ENCODE measurements around the gene AMBRA1. TPM values are rescaled to one million over a fixed set of nuclear protein-coding genes. Genes with fewer than 3 reads are reported as not detected.

AMBRA1 gene
- total and polyA plus RNA-seq, 4 donors = 21.3 to 29.6 (median 28.4) TPM

GRCh38 chr11:46351606-46352005, 242.2 kb downstream of the AMBRA1 start:
- 65% methylated on average over 4 of the region's 5 CpGs for WGBS (ENCODE audit: insufficient coverage)

GRCh38 chr11:46351148-46351547, 242.7 kb downstream of the AMBRA1 start:
- no peak for DNase-seq (ENCODE audit: low read depth in 4 of 6, low spot score in 6 of 6)
- no peaks in the 10 kb centered on the region for H3K27me3 ChIP-seq (ENCODE audit: control insufficient read depth, insufficient read depth, low read length)
- H3K36me3 ChIP-seq (ENCODE audit: control insufficient read depth, insufficient read depth, low read length) = peaks cover 36% of the 10 kb centered on the region
- H3K4me3 ChIP-seq (ENCODE audit: low read depth, low read length) = no peak overlapping the region
- no peak overlapping the region for H3K27ac ChIP-seq (ENCODE audit: low read depth, low read length)
- peaks cover 52% of the 10 kb centered on the region for H3K4me1 ChIP-seq (ENCODE audit: control insufficient read depth, insufficient read depth, low read length)
- H3K9me3 ChIP-seq (ENCODE audit: control insufficient read depth, insufficient read depth, low read length) = no peaks in the 10 kb centered on the region
- 90% methylated on average over 7 of the region's 8 CpGs for WGBS (ENCODE audit: insufficient coverage)

More at GRCh38 chr11:46351606-46352005, 242.2 kb downstream of the AMBRA1 start:
- Histone ChIP-seq H3K4me3 (ENCODE audit: low read depth, low read length) (no peak overlapping the region), H3K4me1 (ENCODE audit: control insufficient read depth, insufficient read depth, low read length) (peaks cover 52% of the 10 kb centered on the region), H3K9me3 (ENCODE audit: control insufficient read depth, insufficient read depth, low read length) (no peaks in the 10 kb centered on the region), H3K27me3 (ENCODE audit: control insufficient read depth, insufficient read depth, low read length) (no peaks in the 10 kb centered on the region), H3K27ac (ENCODE audit: low read depth, low read length) (no peak overlapping the region), H3K36me3 (ENCODE audit: control insufficient read depth, insufficient read depth, low read length) (peaks cover 40% of the 10 kb centered on the region)
- DNase-seq (ENCODE audit: low read depth in 4 of 6, low spot score in 6 of 6) = no peak

GRCh38 chr11:46350695-46351094, 243.1 kb downstream of the AMBRA1 start:
- DNase-seq (ENCODE audit: low read depth in 4 of 6, low spot score in 6 of 6) = no peak
- no peaks in the 10 kb centered on the region for H3K27me3 ChIP-seq (ENCODE audit: control insufficient read depth, insufficient read depth, low read length)
- H3K9me3 ChIP-seq (ENCODE audit: control insufficient read depth, insufficient read depth, low read length) = no peaks in the 10 kb centered on the region
- H3K4me1 ChIP-seq (ENCODE audit: control insufficient read depth, insufficient read depth, low read length) = peaks cover 56% of the 10 kb centered on the region
- no peak overlapping the region for H3K27ac ChIP-seq (ENCODE audit: low read depth, low read length)
- WGBS (ENCODE audit: insufficient coverage) = 40% methylated on average over 2 of the region's 3 CpGs
- peaks cover 36% of the 10 kb centered on the region for H3K36me3 ChIP-seq (ENCODE audit: control insufficient read depth, insufficient read depth, low read length)
- no peak overlapping the region for H3K4me3 ChIP-seq (ENCODE audit: low read depth, low read length)

- Histone ChIP-seq H3K9me3 (ENCODE audit: control insufficient read depth, insufficient read depth, low read length) (no peaks in the 10 kb centered on the region), H3K4me1 (ENCODE audit: control insufficient read depth, insufficient read depth, low read length) (peaks cover 55% of the 10 kb centered on the region), H3K27ac (ENCODE audit: low read depth, low read length) (no peak overlapping the region), H3K4me3 (ENCODE audit: low read depth, low read length) (peak overlapping the region; percentile 68), H3K27me3 (ENCODE audit: control insufficient read depth, insufficient read depth, low read length) (no peaks in the 10 kb centered on the region), H3K36me3 (ENCODE audit: control insufficient read depth, insufficient read depth, low read length) (peaks cover 41% of the 10 kb centered on the region)
- 70% methylated on average over 18 of the region's 18 CpGs for WGBS (ENCODE audit: insufficient coverage)
- no peak for DNase-seq (ENCODE audit: low read depth in 4 of 6, low spot score in 6 of 6)
These were observed 245.0 kb downstream of the AMBRA1 start for GRCh38 chr11:46348566-46349401.

DNA sequence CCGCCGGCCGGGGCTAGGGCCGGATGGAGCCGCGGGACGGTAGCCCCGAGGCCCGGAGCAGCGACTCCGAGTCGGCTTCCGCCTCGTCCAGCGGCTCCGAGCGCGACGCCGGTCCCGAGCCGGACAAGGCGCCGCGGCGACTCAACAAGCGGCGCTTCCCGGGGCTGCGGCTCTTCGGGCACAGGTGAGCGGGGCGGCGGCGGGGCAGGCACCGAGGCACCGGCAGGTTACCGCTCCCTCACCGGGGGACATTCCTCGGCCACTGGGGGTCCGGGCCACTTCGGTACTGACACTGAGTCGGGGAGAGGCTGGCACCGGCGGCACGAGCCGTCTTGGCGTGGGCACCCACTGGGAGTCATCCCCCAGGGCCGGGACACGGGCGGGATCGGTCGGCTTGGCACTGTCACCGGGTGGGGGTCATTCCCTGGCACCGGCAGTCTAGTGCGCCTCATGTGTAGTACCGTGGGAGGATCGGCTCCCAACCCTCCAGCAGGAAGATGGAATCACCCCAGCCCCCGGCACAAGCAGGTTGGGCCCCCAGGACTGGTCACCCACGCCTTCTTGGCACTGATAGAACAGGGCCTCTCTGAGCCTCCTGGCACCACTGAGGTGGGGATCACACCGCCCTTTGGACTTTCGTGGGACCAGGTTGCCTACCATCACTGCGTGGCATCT, 246.0 kb downstream of the AMBRA1 start:
- DNase-seq (ENCODE audit: low read depth in 4 of 6, low spot score in 6 of 6) = no peak
- WGBS (ENCODE audit: insufficient coverage) = 8% methylated on average over 62 of the region's 63 CpGs
- H3K4me3 ChIP-seq (ENCODE audit: low read depth, low read length) = peak overlapping the region; percentile 68
- H3K9me3 ChIP-seq (ENCODE audit: control insufficient read depth, insufficient read depth, low read length) = no peaks in the 10 kb centered on the region
- no peaks in the 10 kb centered on the region for H3K27me3 ChIP-seq (ENCODE audit: control insufficient read depth, insufficient read depth, low read length)
- H3K4me1 ChIP-seq (ENCODE audit: control insufficient read depth, insufficient read depth, low read length) = peaks cover 46% of the 10 kb centered on the region
- peaks cover 33% of the 10 kb centered on the region for H3K36me3 ChIP-seq (ENCODE audit: control insufficient read depth, insufficient read depth, low read length)
- H3K27ac ChIP-seq (ENCODE audit: low read depth, low read length) = no peak overlapping the region

DNA sequence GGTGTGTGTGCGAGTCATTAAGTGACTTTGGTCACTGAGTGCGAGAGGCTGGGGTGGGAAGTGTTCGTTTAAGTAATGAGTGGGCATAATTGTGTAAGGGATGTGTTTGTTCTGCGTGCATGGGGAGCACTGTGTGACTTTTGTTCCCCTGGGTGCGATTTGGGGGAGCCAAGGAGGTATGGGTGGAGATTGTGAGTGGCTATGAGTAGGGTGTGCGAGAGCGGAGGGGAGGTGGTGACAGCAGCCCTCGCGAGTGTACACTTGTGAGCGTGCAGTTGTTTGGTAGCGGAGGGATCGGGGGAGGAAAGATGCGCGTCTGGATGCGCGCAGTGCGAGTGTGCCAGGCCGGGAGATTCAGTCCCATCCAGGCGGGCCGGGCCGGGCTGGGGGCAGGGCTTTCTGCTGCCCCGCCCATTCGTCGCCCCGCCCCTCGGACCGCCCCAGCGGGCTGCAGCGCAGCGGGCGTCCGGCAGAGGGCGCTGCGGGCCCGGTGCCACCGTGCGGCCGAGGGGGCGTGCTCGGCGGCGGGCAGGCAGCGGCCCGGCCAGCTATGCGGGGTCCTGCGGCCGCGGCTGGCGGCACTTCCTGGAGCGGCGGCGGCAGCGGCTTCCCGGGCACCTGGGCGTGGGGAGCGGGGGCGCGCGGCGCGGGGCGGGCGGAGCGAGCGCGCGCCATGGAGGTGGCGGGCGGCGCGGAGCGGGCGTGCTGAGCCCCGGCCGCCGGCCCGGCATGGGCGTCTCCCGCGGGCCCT, 246.8 kb downstream of the AMBRA1 start, which contains the start of gene DGKZ:
DGKZ (plus strand) TSS at position 578 of the 751 bp plus-strand sequence. CDS start 197 bp downstream, outside the sequence.
- H3K4me1 ChIP-seq (ENCODE audit: control insufficient read depth, insufficient read depth, low read length) = peaks cover 41% of the 10 kb centered on the region
- DNase-seq (ENCODE audit: low read depth in 4 of 6, low spot score in 6 of 6) = peak; percentile 70 to 94 (median 76)
- no peak within 1 kb of the TSS for H3K27ac ChIP-seq (ENCODE audit: low read depth, low read length)
- peak within 1 kb of the TSS; percentile 68 for H3K4me3 ChIP-seq (ENCODE audit: low read depth, low read length)
- 8% methylated on average over 80 of the region's 80 CpGs for WGBS (ENCODE audit: insufficient coverage)
- peaks cover 26% of the 10 kb centered on the region for H3K36me3 ChIP-seq (ENCODE audit: control insufficient read depth, insufficient read depth, low read length)
- H3K9me3 ChIP-seq (ENCODE audit: control insufficient read depth, insufficient read depth, low read length) = no peaks in the 10 kb centered on the region
- no peaks in the 10 kb centered on the region for H3K27me3 ChIP-seq (ENCODE audit: control insufficient read depth, insufficient read depth, low read length)

Small RNA genes within 50 kb of the gene (small RNA-seq; reads per million reads assigned to genes)
- gene MIR3160-1 (ENCODE audit: low replicate concordance) (not detected), gene MIR4688 (ENCODE audit: low replicate concordance) (not detected)

Other genes with a start within 250 kb of the AMBRA1 start
- 10 to 100 TPM; 27.1 to 38.1 TPM for gene DGKZ, start 246.6 kb downstream of the AMBRA1 start, total RNA-seq
- gene DGKZ, start 246.6 kb downstream of the AMBRA1 start, polyA plus RNA-seq (ENCODE audit: insufficient read length in 2 of 2) = 10 to 100 TPM; 69.7 to 83.2 TPM
- gene MDK, start 212.4 kb downstream of the AMBRA1 start, total RNA-seq = 100 to 1,000 TPM in 1 of 2 donors, 10 to 100 TPM in 1; 47.0 to 423 TPM
- gene MDK, start 212.4 kb downstream of the AMBRA1 start, polyA plus RNA-seq (ENCODE audit: insufficient read length in 2 of 2) = 100 to 1,000 TPM; 223 to 296 TPM
- 1 to 10 TPM; 1.0 to 4.6 TPM for gene CHRM4, start 202.2 kb downstream of the AMBRA1 start, total RNA-seq
- gene CHRM4, start 202.2 kb downstream of the AMBRA1 start, polyA plus RNA-seq (ENCODE audit: insufficient read length in 2 of 2) = 1 to 10 TPM; 6.5 to 7.6 TPM
- gene HARBI1, start 23.2 kb upstream of the AMBRA1 start, total RNA-seq = 1 to 10 TPM; 4.2 to 6.2 TPM
- 1 to 10 TPM; 5.7 to 5.9 TPM for gene HARBI1, start 23.2 kb upstream of the AMBRA1 start, polyA plus RNA-seq (ENCODE audit: insufficient read length in 2 of 2)
- gene ATG13, start 23.5 kb upstream of the AMBRA1 start, total RNA-seq = 10 to 100 TPM; 40.7 to 68.9 TPM
- 10 to 100 TPM; 70.7 to 74.0 TPM for gene ATG13, start 23.5 kb upstream of the AMBRA1 start, polyA plus RNA-seq (ENCODE audit: insufficient read length in 2 of 2)
- gene ARHGAP1, start 106.6 kb upstream of the AMBRA1 start, total RNA-seq = 10 to 100 TPM; 26.2 to 27.5 TPM
- 10 to 100 TPM; 59.0 to 67.6 TPM for gene ARHGAP1, start 106.6 kb upstream of the AMBRA1 start, polyA plus RNA-seq (ENCODE audit: insufficient read length in 2 of 2)
- gene ZNF408, start 107.0 kb upstream of the AMBRA1 start, total RNA-seq = 1 to 10 TPM; 2.2 to 7.5 TPM
- gene ZNF408, start 107.0 kb upstream of the AMBRA1 start, polyA plus RNA-seq (ENCODE audit: insufficient read length in 2 of 2) = 10 to 100 TPM; 12.3 to 12.7 TPM
- gene F2, start 125.2 kb upstream of the AMBRA1 start, total RNA-seq = under 1 TPM in 1 of 2 donors, not detected in 1; 0.39 TPM
- under 1 TPM in 1 of 2 donors, not detected in 1; 0.29 TPM for gene F2, start 125.2 kb upstream of the AMBRA1 start, polyA plus RNA-seq (ENCODE audit: insufficient read length in 2 of 2)

All from spinal cord (tissue), 10 donors.